Thoracic aorta (tissue), 2 donors: ENCODE results near the gene HECW1. TPM values are rescaled to one million over a fixed set of nuclear protein-coding genes. Genes with fewer than 3 reads are reported as not detected.

Experiments
- ATAC-seq: fragments of 150-250 bp; one replicate; pipeline ENCODE4 v1.8.0; 2017; ENCODE audit warnings: low read depth; ENCODE audit not compliant: insufficient number of reproducible peaks, low FRiP score
- DNase-seq: peaks from one replicate; pipeline ENCODE4 v3.0.0-alpha.2; 2020; ENCODE audit warnings: low spot score
- H3K27ac ChIP-seq, 2 donors: fragments of 200-600 bp; sonication (generic); 1 replicate in 1 of 2; 2 replicates in 1 of 2; pipeline ENCODE4 v1.5.1; 2016; ENCODE audit warnings: mild to moderate bottlenecking in 2 of 2, moderate library complexity in 2 of 2
- H3K27me3 ChIP-seq: fragments of 200-600 bp; sonication (generic); replicated peaks from 2 replicates; pipeline ENCODE4 v1.6.0; 2016; ENCODE audit warnings: mild to moderate bottlenecking; ENCODE audit not compliant: insufficient read depth
- H3K36me3 ChIP-seq: fragments of 200-600 bp; sonication (generic); one replicate; pipeline ENCODE4 v1.5.1; 2016
- H3K4me1 ChIP-seq, 2 donors: fragments of 200-600 bp; sonication (generic); 1 replicate in 1 of 2; 2 replicates in 1 of 2; pipeline versions ENCODE4 v1.5.1 to v1.6.0; 2016; ENCODE audit warnings: low read depth in 2 of 2, mild to moderate bottlenecking in 1 of 2; ENCODE audit not compliant: control insufficient read depth in 1 of 2
- H3K4me3 ChIP-seq: fragments of 200-600 bp; sonication (generic); 2 replicates; pipeline ENCODE4 v1.5.1; 2016; ENCODE audit warnings: mild to moderate bottlenecking
- H3K9me3 ChIP-seq: fragments of 200-600 bp; sonication (generic); 2 replicates; pipeline ENCODE4 v1.5.1; 2016
- CTCF ChIP-seq: fragments of 200-600 bp; sonication (generic); IDR thresholded peaks from one replicate; pipeline ENCODE4 v1.5.1; 2019; ENCODE audit warnings: antibody characterized with exemption
- total RNA-seq, 2 donors: library from RNA; depleted of rRNA; stranded (reverse); fragments of >200 nt; gene quantifications; one replicate each; pipeline versions ENCODE4 v1.1.0 to v1.2.3, GENCODE V29; 2016

Gene HECW1
- total RNA-seq, 2 donors from 2014 or later, result 0.28 to 2.3 TPM

- no peak for TF ChIP-seq CTCF
- no peak for DNase-seq
- no peaks in the 10 kb centered on the region for H3K9me3 ChIP-seq
Observed at GRCh38 chr7:43438897-43439479, 326.5 kb downstream of the HECW1 start.

GRCh38 chr7:43439631-43440401, 327.4 kb downstream of the HECW1 start:
- ATAC-seq (no peak), DNase-seq (no peak)
- no peaks in the 10 kb centered on the region for H3K27me3 ChIP-seq
- H3K9me3 ChIP-seq, result no peaks in the 10 kb centered on the region
- H3K4me1 ChIP-seq, result no peaks in the 10 kb centered on the region
- H3K4me3 ChIP-seq, result no peak overlapping the region
- peak; percentile 52 for TF ChIP-seq CTCF
- H3K36me3 ChIP-seq, result no peaks in the 10 kb centered on the region
- no peak overlapping the region for H3K27ac ChIP-seq

More at GRCh38 chr7:43438897-43439479, 326.5 kb downstream of the HECW1 start:
- no peak for ATAC-seq
- H3K27me3 ChIP-seq, result no peaks in the 10 kb centered on the region
- H3K36me3 ChIP-seq, result no peaks in the 10 kb centered on the region
- H3K4me1 ChIP-seq, result no peaks in the 10 kb centered on the region
- H3K4me3 ChIP-seq, result no peak overlapping the region
- no peak overlapping the region for H3K27ac ChIP-seq

DNA sequence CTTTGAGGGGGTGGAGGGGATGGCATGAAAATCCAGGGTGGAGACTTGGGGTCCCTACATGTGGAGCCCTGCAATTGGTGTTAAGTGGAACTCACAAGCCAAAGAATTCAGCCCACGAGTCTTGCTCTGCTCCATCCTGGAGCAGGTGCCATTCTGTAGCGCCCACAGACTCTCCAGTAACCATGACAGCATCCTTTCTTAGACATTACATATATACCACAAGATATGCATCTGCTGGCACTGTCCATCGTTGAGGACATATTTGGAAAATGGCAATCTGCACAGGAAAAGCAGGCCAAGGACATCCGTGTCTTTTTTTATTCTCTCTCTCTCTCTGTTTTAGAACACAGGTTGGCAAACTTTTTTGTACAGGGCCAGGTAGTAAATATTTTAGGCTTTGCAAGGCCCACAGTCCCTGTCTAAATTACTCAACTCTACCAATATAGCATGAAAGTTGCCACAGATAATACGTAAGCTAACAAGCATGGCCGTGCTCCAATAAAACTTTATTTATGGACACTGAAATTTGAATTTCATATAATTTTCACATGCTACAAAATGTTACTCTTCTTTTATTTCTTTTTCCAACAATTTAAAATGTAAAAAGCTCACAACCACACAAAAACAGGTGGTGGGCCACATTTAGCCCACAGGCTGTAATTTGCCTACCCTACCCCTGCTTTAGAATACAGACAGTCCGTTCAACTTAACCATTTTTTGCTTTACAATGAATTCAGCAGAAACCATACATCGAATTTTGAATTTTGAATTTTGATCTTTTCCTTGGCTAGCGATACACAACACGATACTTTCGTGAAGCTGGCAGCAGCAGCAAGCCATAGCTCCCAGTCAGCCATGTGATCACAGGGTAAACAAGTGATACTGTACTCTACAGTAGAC, 329.0 kb downstream of the HECW1 start:
- ATAC-seq (no peak), DNase-seq (no peak)
- TF ChIP-seq CTCF, result no peak
- Histone ChIP-seq H3K4me3 (no peak overlapping the region), H3K36me3 (no peaks in the 10 kb centered on the region), H3K4me1 (no peaks in the 10 kb centered on the region), H3K27ac (no peak overlapping the region), H3K27me3 (no peaks in the 10 kb centered on the region), H3K9me3 (no peaks in the 10 kb centered on the region)

DNA sequence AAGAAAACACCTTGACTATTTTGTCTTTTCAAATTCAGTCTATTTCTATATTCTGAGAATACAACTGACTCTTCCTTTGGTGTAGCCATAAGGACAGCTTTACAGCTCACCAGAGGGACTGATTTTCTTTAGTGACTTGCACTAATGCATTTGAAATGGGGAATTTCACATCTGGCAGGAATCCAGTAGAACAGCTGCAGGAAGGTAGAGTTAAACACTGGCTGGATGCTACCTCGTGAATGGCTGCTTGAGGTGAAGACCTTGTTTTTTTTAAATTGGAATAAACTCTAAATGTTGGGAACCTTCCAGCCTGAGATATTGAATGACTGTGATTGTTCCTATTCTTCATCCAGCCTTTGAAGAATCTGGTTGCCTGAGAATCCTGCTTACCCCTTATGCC, 330.9 kb downstream of the HECW1 start:
- Histone ChIP-seq H3K27ac (no peak overlapping the region), H3K27me3 (no peaks in the 10 kb centered on the region), H3K36me3 (no peaks in the 10 kb centered on the region), H3K9me3 (no peaks in the 10 kb centered on the region), H3K4me1 (no peaks in the 10 kb centered on the region), H3K4me3 (no peak overlapping the region)
- no peak for TF ChIP-seq CTCF
- DNase-seq (no peak), ATAC-seq (no peak)
